ENCODE results near the gene GPRIN2.

Gene GPRIN2

DNA sequence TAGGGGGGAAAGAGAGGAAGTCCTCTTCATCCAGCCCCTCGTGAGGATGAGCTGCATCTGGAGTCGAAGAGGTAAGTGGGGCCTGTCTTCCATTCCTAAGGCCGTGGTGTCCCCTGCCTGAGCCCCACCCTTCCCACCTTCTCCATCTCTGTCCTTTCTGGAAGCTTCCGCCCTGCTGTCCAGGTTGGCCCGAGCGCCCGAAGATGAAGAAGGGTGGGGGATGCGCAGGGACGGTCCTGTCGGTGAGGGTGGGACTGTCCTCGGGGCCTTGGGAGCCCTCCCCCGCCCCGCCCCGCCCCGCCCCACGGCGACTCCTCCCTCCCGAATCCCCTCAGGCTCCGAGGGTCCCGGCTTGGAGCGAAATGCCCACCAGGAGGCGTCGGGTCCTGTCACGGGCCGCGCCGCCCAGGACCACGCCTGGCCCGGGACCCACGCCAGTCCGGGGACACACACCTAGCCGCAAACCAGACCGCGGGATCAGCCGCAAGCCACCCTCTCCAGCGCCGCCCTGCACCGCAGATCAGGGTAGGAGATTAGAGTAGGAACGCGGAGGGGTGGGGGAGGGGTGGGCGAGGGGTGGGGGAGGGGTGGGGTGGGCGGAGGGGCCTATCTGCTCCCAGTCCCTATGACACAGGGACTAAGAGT, 15.3 kb downstream of the GPRIN2 start:
- POLR2A ChIA-PET: no interaction called here
- no peak for DNase-seq (ENCODE audit: extremely low spot score)
- TF ChIP-seq, protein P1, sequence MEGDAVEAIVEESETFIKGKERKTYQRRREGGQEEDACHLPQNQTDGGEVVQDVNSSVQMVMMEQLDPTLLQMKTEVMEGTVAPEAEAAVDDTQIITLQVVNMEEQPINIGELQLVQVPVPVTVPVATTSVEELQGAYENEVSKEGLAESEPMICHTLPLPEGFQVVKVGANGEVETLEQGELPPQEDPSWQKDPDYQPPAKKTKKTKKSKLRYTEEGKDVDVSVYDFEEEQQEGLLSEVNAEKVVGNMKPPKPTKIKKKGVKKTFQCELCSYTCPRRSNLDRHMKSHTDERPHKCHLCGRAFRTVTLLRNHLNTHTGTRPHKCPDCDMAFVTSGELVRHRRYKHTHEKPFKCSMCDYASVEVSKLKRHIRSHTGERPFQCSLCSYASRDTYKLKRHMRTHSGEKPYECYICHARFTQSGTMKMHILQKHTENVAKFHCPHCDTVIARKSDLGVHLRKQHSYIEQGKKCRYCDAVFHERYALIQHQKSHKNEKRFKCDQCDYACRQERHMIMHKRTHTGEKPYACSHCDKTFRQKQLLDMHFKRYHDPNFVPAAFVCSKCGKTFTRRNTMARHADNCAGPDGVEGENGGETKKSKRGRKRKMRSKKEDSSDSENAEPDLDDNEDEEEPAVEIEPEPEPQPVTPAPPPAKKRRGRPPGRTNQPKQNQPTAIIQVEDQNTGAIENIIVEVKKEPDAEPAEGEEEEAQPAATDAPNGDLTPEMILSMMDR (IDR thresholded peaks at IDR 0.05; ENCODE audit: control extremely low read depth, extremely low read depth, low read depth, missing control alignments): no peak
- CTCF ChIA-PET: interaction anchor here (0.8 to 0.9 kb wide), 3 partner anchors 10 to 17 kb away, joined by 3 to 5 read pairs (median 3); no protein-coding TSS in a partner anchor

DNA sequence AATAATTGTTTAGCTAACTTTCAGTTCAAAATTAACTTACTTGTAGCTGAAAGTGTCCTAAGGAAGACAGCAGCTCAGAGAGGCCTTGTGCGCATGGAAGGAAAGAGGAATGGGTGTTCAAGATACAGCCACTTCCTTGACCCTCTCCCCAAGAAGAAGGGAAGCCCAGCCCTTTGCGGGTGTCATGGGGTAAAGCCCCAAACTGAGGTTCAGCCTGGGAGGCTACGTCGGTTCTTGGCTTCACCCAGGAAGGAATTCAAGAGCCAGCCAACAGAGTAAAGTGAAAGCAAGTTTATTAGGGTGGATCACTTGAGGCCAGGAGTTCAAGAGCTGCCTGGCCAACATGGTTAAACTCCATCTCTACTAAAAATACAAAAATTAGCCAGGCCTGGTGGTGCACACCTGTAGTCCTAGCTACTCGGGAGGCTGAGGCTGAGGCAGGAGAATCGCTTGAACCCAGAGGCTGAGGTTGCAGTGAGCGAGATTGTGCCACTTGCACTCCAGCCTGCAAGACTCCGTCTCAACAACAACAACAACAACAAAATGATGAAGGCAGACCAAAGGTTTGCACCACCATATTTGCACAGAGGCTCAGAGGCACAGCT, 15.9 kb downstream of the GPRIN2 start:
- no peak for DNase-seq (ENCODE audit: extremely low spot score)
- TF ChIP-seq, protein P1 (IDR thresholded peaks at IDR 0.05; ENCODE audit: control extremely low read depth, extremely low read depth, low read depth, missing control alignments): no peak
- POLR2A ChIA-PET: interaction anchor here (0.5 kb wide), 1 partner anchor 20 kb away, joined by 5 read pairs; no protein-coding TSS in a partner anchor

DNA sequence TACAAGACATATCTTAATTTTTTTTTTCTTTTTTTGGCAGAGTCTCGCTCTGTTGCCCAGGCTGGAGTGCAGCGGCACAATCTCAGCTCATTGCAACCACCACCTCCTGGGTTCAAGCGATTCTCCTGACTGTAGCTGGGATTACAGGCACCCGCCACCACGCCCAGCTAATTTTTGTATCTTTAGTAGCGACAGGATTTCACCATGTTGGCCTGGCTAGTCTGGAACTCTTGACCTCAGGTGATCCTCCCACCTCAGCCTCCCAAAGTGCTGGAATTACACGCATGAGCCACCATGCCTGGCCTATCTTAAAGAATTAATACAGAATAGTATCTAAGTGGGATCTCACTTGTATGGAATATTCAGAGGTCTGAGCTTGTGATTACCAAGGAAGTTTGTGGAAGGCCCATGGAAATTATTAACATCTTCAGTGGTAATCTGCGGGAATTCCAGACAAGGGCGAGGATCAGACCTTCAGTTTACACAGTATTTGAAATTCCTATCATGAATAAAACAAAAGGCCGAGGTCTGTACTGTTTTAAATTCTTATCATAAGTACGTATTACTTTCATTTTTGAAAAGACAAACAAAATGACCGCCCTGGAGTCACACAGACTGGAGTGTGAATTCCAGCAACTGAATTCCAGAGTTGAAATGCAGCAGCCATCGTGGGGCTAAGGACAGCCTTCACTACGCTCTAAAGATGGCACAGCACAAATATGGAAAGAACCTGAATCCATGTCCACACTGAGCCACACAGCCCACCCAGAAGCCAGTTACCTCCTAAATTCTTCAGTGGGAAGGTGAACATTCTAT, 16.7 kb downstream of the GPRIN2 start:
- POLR2A ChIA-PET: interaction anchor here (0.5 kb wide), 1 partner anchor 20 kb away, joined by 5 read pairs; no protein-coding TSS in a partner anchor
- CTCF ChIA-PET: interaction anchor here (0.8 to 2.3 kb wide), 3 partner anchors 11 to 19 kb away, joined by 3 to 8 read pairs (median 5); no protein-coding TSS in a partner anchor
- DNase-seq (ENCODE audit: extremely low spot score): no peak
- TF ChIP-seq, protein P1 (IDR thresholded peaks at IDR 0.05; ENCODE audit: control extremely low read depth, extremely low read depth, low read depth, missing control alignments): no peak

More for the DNA sequence above, 15.9 kb downstream of the GPRIN2 start:
- CTCF ChIA-PET: interaction anchor here (0.8 to 0.9 kb wide), 3 partner anchors 9 to 18 kb away, joined by 3 to 5 read pairs (median 3); no protein-coding TSS in a partner anchor

DNA sequence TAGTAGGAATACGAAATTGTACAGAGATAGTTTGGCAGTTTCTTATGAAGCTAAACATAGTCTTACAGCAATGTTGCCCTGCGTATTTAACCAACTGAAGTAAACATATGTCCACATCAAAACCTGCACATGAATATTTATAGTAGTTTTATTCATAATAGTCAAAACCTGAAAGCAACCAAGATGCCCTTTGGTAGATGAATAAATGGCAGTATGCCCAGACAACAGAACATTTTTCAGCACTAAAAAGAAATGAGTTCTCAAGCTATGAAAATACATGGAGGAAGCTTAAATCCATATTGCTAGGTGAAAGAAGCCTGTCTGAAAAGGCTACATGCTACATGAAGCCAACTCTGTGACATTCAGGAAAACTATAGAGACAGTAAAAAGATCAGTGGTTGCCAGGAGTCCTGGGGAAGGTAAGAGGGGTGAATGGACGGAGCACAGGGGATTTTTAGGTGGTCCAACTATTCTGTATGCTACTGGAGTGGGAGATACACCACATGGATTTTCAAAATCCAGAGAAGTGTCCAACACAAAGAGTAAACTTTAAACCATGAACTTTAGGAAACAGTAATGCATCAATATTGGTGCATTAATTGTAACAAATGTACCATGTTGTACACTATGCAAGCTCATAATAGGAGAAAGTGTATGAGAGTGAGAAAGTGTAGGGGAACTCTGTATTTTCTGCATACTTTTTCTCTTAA, 17.6 kb downstream of the GPRIN2 start:
- TF ChIP-seq, protein P1 (IDR thresholded peaks at IDR 0.05; ENCODE audit: control extremely low read depth, extremely low read depth, low read depth, missing control alignments): no peak
- POLR2A ChIA-PET: no interaction called here
- CTCF ChIA-PET: interaction anchor here (1.9 to 2.3 kb wide), 2 partner anchors 10 kb away, joined by 7 to 8 read pairs; no protein-coding TSS in a partner anchor
- DNase-seq (ENCODE audit: extremely low spot score): no peak

DNA sequence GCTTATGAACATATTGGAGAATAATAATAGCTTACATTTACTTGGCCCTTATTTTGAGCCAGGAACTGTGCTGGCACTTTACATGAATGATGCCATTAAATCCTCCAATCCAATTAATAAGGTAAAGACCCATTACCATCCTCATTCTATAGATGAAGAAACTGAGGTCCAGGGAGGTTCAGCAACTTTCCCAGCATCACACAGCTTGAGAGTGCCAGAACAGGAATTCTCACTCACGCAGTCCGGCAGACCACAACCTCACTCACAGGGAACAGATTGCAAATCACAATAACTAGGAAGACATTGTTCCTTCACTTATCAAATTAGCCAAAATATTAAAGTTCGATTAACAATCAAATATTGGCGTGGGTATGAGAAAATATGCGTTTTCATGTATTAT, 18.3 kb downstream of the GPRIN2 start:
- TF ChIP-seq, protein P1 (IDR thresholded peaks at IDR 0.05; ENCODE audit: control extremely low read depth, extremely low read depth, low read depth, missing control alignments): no peak
- DNase-seq (ENCODE audit: extremely low spot score): no peak
- ChIA-PET CTCF (interaction anchor here (1.0 to 2.3 kb wide), 4 partner anchors 9 to 15 kb away, joined by 3 to 8 read pairs (median 5); no protein-coding TSS in a partner anchor), POLR2A (no interaction called here)

Data from GM10248 (cell line).